Endothelial cell of umbilical vein (primary cell): Measurements from ENCODE around the gene CUX1. TPM values are rescaled to one million over a fixed set of nuclear protein-coding genes. Genes with fewer than 3 reads are reported as not detected.

Experiments
- BruUV-seq: library from RNA; stranded (reverse); fragments of 400-500 nt; replicated peaks from 2 replicates; lab custom pipeline; 2021; lab: Mats Ljungman, UMichigan
- CTCF ChIA-PET: fragments of 300-600, 350-600 bp; sonication (Branson Sonifier 250); formaldehyde crosslinking; loops from one replicate; lab custom pipeline; 2021; ENCODE audit warnings: antibody characterized with exemption, inconsistent platforms; lab: Charles Lee
- POLR2A ChIA-PET: fragments of 300-600, 350-600 bp; sonication (Branson Sonifier 250); formaldehyde crosslinking; loops from one replicate; lab custom pipeline; 2021; ENCODE audit warnings: antibody characterized with exemption, inconsistent platforms; lab: Charles Lee
- DNase-seq: peaks from one replicate; pipeline ENCODE4 v3.0.0-alpha.2; 2011; ENCODE audit warnings: low read depth, low spot score
- FAIRE-seq: peaks from 2 replicates; lab custom pipeline; 2011; peaks lifted over from hg19 to GRCh38; lab: Jason Lieb, UNC
- H2AFZ ChIP-seq: 2 replicates; pipeline ENCODE4 v1.6.0; 2012; ENCODE audit warnings: low read depth, low read length, control low read depth, inconsistent platforms
- H3K27ac ChIP-seq: 2 replicates; pipeline ENCODE4 v1.5.1; 2011; ENCODE audit warnings: low read depth, mild to moderate bottlenecking, control low read depth, low read length, moderate library complexity; ENCODE audit not compliant: insufficient read depth
- H3K27me3 ChIP-seq, 2 experiments: 2 replicates each; pipeline versions ENCODE4 v1.6.0 to v1.6.1; 2011; ENCODE audit warnings: low read length in 2 of 2, mixed read lengths in 1 of 2; ENCODE audit not compliant: control insufficient read depth in 2 of 2, insufficient read depth in 2 of 2
- H3K36me3 ChIP-seq, 2 experiments: 2 replicates in 1 of 2; 3 replicates in 1 of 2; pipeline ENCODE4 v1.5.1; 2011; ENCODE audit warnings: low read length in 2 of 2, mild to moderate bottlenecking in 1 of 2, moderate library complexity in 1 of 2; ENCODE audit not compliant: control insufficient read depth in 2 of 2, insufficient read depth in 2 of 2; ENCODE audit errors: extremely low read depth in 1 of 2
- H3K4me1 ChIP-seq: 3 replicates; pipeline ENCODE4 v1.5.1; 2011; ENCODE audit warnings: mild to moderate bottlenecking, low read length; ENCODE audit not compliant: control insufficient read depth, insufficient read depth; ENCODE audit errors: extremely low read depth
- H3K4me2 ChIP-seq: 2 replicates; pipeline ENCODE4 v1.6.1; 2011; ENCODE audit warnings: low read length, control low read depth, mixed read lengths; ENCODE audit not compliant: insufficient read depth
- H3K4me3 ChIP-seq, 3 experiments: fragments of 200-600 bp in 1 of 3; sonication (generic), shearing (Covaris generic) in 1 of 3; replicated peaks in 1 of 3; 2 replicates each; pipeline ENCODE4 v1.5.1; 2011 to 2016; ENCODE audit warnings: control low read depth in 3 of 3, low read length in 3 of 3, mild to moderate bottlenecking in 2 of 3, inconsistent platforms in 1 of 3, low read depth in 1 of 3, moderate library complexity in 1 of 3; ENCODE audit not compliant: insufficient read depth in 1 of 3
- H3K79me2 ChIP-seq: 2 replicates; pipeline ENCODE4 v1.6.0; 2012; ENCODE audit warnings: low read length, inconsistent platforms; ENCODE audit not compliant: control insufficient read depth, insufficient read depth
- H3K9ac ChIP-seq: replicated peaks from 2 replicates; pipeline ENCODE3; 2011; ENCODE audit warnings: low read length, control low read depth; ENCODE audit not compliant: insufficient read depth; ENCODE audit errors: extremely low read depth
- H3K9me1 ChIP-seq: replicated peaks from 3 replicates; pipeline ENCODE4 v1.6.0; 2011; ENCODE audit warnings: mild to moderate bottlenecking, low read length; ENCODE audit not compliant: control insufficient read depth, insufficient read depth; ENCODE audit errors: extremely low read depth
- H3K9me3 ChIP-seq: replicated peaks from 2 replicates; pipeline ENCODE4 v1.5.1; 2012; ENCODE audit warnings: low read length, inconsistent platforms; ENCODE audit not compliant: control insufficient read depth, insufficient read depth
- H4K20me1 ChIP-seq: replicated peaks from 2 replicates; pipeline ENCODE3; 2011; ENCODE audit warnings: mild to moderate bottlenecking, low read length; ENCODE audit not compliant: control insufficient read depth, insufficient read depth; ENCODE audit errors: extremely low read depth
- FOS ChIP-seq: IDR thresholded peaks from 2 replicates; pipeline ENCODE4 v1.6.1; 2011; ENCODE audit warnings: mild to moderate bottlenecking, low read length, moderate library complexity, borderline replicate concordance; ENCODE audit not compliant: insufficient read depth
- POLR2A ChIP-seq: IDR thresholded peaks from 2 replicates; pipeline ENCODE4 v1.6.1; 2012; ENCODE audit warnings: low read depth, mild to moderate bottlenecking, control low read depth, low read length
- POLR2AphosphoS5 ChIP-seq: IDR thresholded peaks from 2 replicates; pipeline ENCODE4 v1.6.1; 2012; ENCODE audit warnings: low read depth, mild to moderate bottlenecking, control low read depth, low read length, moderate library complexity; ENCODE audit not compliant: insufficient read depth
- dilution Hi-C: fragments of 300-500 bp; cut with MboI; formaldehyde crosslinking; loops from one replicate; pipeline ENCODE4 v1.15.0; 2019; ENCODE audit warnings: low sequenced_read_pairs; ENCODE audit not compliant: extremely low pct_ligation_motif_present
- intact Hi-C: fragments of 100-400 bp; cut with micrococcal nuclease; formaldehyde crosslinking; loops from one replicate; pipeline ENCODE4 v1.10.0; 2022
- polyA plus RNA-seq, 4 experiments: library from polyadenylated mRNA; depleted of rRNA in 3 of 4; stranded (reverse) in 3 of 4; unstranded in 1 of 4; fragments of >200 nt; gene quantifications; 2 replicates each; pipeline versions ENCODE4 v1.2.1 to v1.2.3, GENCODE V29; 2011 to 2012; ENCODE audit warnings: missing spikeins in 1 of 4
- total RNA-seq: library from RNA; stranded (reverse); gene quantifications from 2 replicates; pipeline ENCODE4 v1.2.3, GENCODE V29; 2021
- TF ChIP-seq, protein P1 (sequence below), 2 donors: IDR thresholded peaks; 1 replicate in 1 of 2; 2 replicates in 1 of 2; pipeline ENCODE4 v1.5.1; 2011; ENCODE audit warnings: low read length in 2 of 2, mild to moderate bottlenecking in 2 of 2, moderate library complexity in 2 of 2, control low read depth in 1 of 2, inconsistent platforms in 1 of 2, low read depth in 1 of 2; ENCODE audit not compliant: insufficient read depth in 1 of 2; ENCODE audit errors: extremely low read depth in 1 of 2
- TF ChIP-seq, protein P2 (sequence below): IDR thresholded peaks from 2 replicates; pipeline ENCODE4 v1.6.1; 2011; ENCODE audit not compliant: insufficient read depth, insufficient read length

The CUX1 gene
- total and polyA plus RNA-seq, 2 donors (not counting 3 experiments of a cell fraction or from before 2014, with no cell fraction given) = 13.8 to 49.8 TPM

GRCh38 chr7:101815826-101816594, 1.4 kb upstream of the CUX1 start:
- intact Hi-C loops = loop anchor here (1.0 to 10.0 kb wide), 8 partner anchors 41 to 420 kb away; no protein-coding TSS in a partner anchor
- TF ChIP-seq, protein P1, sequence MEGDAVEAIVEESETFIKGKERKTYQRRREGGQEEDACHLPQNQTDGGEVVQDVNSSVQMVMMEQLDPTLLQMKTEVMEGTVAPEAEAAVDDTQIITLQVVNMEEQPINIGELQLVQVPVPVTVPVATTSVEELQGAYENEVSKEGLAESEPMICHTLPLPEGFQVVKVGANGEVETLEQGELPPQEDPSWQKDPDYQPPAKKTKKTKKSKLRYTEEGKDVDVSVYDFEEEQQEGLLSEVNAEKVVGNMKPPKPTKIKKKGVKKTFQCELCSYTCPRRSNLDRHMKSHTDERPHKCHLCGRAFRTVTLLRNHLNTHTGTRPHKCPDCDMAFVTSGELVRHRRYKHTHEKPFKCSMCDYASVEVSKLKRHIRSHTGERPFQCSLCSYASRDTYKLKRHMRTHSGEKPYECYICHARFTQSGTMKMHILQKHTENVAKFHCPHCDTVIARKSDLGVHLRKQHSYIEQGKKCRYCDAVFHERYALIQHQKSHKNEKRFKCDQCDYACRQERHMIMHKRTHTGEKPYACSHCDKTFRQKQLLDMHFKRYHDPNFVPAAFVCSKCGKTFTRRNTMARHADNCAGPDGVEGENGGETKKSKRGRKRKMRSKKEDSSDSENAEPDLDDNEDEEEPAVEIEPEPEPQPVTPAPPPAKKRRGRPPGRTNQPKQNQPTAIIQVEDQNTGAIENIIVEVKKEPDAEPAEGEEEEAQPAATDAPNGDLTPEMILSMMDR (IDR thresholded peaks at IDR 0.05; ENCODE audit: extremely low read depth in 1 of 2, insufficient read depth in 1 of 2, low read depth in 1 of 2, low read length in 2 of 2) = peak; percentile 2 to 19
- TF ChIP-seq, protein P2, sequence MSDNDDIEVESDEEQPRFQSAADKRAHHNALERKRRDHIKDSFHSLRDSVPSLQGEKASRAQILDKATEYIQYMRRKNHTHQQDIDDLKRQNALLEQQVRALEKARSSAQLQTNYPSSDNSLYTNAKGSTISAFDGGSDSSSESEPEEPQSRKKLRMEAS = no peak
- TF ChIP-seq POLR2AphosphoS5 (peak; percentile 36), POLR2A (peak; percentile 59), FOS (no peak)
- H3K79me2 ChIP-seq = peaks cover 23% of the 10 kb centered on the region
- no peaks in the 10 kb centered on the region for H3K9me1 ChIP-seq
- dilution Hi-C loops = no loop called here
- peaks cover 18% of the 10 kb centered on the region for H4K20me1 ChIP-seq
- peaks cover 14% of the 10 kb centered on the region for H3K4me1 ChIP-seq
- peak; percentile 63 for FAIRE-seq
- ChIA-PET POLR2A (no interaction called here), CTCF (interaction anchor here (0.7 to 2.3 kb wide), 3 partner anchors 73 to 413 kb away, joined by 3 to 25 read pairs (median 3); no protein-coding TSS in a partner anchor)
- no TSS peak for BruUV-seq
- H3K4me3 ChIP-seq = peak overlapping the region; percentile 48 to 82 (median 67)
- DNase-seq = peak; percentile 67
- H3K27me3 ChIP-seq = no peaks in the 10 kb centered on the region
- no peaks in the 10 kb centered on the region for H3K9me3 ChIP-seq
- H3K9ac ChIP-seq = peak overlapping the region; percentile 87
- H3K27ac ChIP-seq = peak overlapping the region; percentile 38
- H2AFZ ChIP-seq = peak overlapping the region; percentile 26
- H3K36me3 ChIP-seq = no peaks in the 10 kb centered on the region
- H3K4me2 ChIP-seq = no peak overlapping the region
